Gastrocnemius medialis (tissue), 4 donors: ENCODE results near the gene AMBP. TPM values are rescaled to one million over a fixed set of nuclear protein-coding genes. Genes with fewer than 3 reads are reported as not detected.

Source experiments
- ATAC-seq, 2 donors: fragments of 150-250 bp; one replicate each; pipeline ENCODE4 v1.9.1; 2016
- DNase-seq, 2 donors: peaks; one replicate each; pipeline ENCODE4 v3.0.0-alpha.2; 2019
- H3K27ac ChIP-seq, 4 donors: fragments of 200-600 bp; sonication (generic); 1 replicate in 1 of 4; 2 replicates in 3 of 4; pipeline ENCODE4 v1.5.1; 2016 to 2018; ENCODE audit warnings: mild to moderate bottlenecking in 2 of 4, moderate library complexity in 1 of 4
- H3K27me3 ChIP-seq, 3 donors: fragments of 200-600 bp; sonication (generic) in 2 of 3; 1 replicate in 1 of 3; 2 replicates in 2 of 3; pipeline versions ENCODE4 v1.5.1 to v1.6.0; 2016 to 2019; ENCODE audit warnings: mild to moderate bottlenecking in 1 of 3, moderate library complexity in 1 of 3
- H3K36me3 ChIP-seq, 2 donors: fragments of 200-600 bp; sonication (generic) in 1 of 2; one replicate each; pipeline ENCODE4 v1.5.1; 2017 to 2018
- H3K4me1 ChIP-seq, 2 donors: fragments of 200-600 bp; sonication (generic) in 1 of 2; one replicate each; pipeline ENCODE4 v1.5.1; 2016 to 2017; ENCODE audit warnings: mild to moderate bottlenecking in 2 of 2
- H3K4me3 ChIP-seq, 4 donors: fragments of 200-600 bp; sonication (generic) in 3 of 4; 1 replicate in 1 of 4; 2 replicates in 3 of 4; pipeline ENCODE4 v1.5.1; 2016 to 2019; ENCODE audit warnings: mild to moderate bottlenecking in 2 of 4
- H3K9me3 ChIP-seq, 3 donors: fragments of 200-600 bp; sonication (generic) in 2 of 3; 1 replicate in 1 of 3; 2 replicates in 2 of 3; pipeline ENCODE4 v1.5.1; 2016 to 2019
- CTCF ChIP-seq, 5 experiments: fragments of 450-650 bp in 3 of 5; fragments of 200-600 bp in 2 of 5; sonication (generic) in 2 of 5; IDR thresholded peaks in 4 of 5; conservative IDR thresholded peaks in 1 of 5; 1 replicate in 4 of 5; 2 replicates in 1 of 5; pipeline ENCODE4 v1.5.1; 2016 to 2019; ENCODE audit warnings: antibody characterized with exemption in 5 of 5, mild to moderate bottlenecking in 3 of 5, moderate library complexity in 3 of 5
- POLR2A ChIP-seq, 2 donors: fragments of 450-650 bp; IDR thresholded peaks; one replicate each; pipeline ENCODE4 v1.6.1; 2017; ENCODE audit warnings: antibody characterized with exemption in 2 of 2, mild to moderate bottlenecking in 2 of 2, moderate library complexity in 2 of 2
- in situ Hi-C, 4 donors: fragments of 200-750 bp; cut with MboI; loops; one replicate each; pipeline versions ENCODE4 v1.15.0 to v1.8.0; 2017; ENCODE audit warnings: low sequenced_read_pairs in 4 of 4
- intact Hi-C: fragments of 100-400 bp; cut with DNase I; formaldehyde crosslinking; loops from one replicate; pipeline ENCODE4 v1.15.1; 2023; ENCODE audit warnings: low total_unique reads
- total RNA-seq, 4 donors: library from RNA; depleted of rRNA; stranded (reverse); fragments of >200 nt; gene quantifications; one replicate each; pipeline versions ENCODE4 v1.1.0 to v1.2.3, GENCODE V29; 2016

Gene AMBP
- total RNA-seq, 4 donors from 2014 or later, result 3.2 to 7.2 TPM; not detected in 2

GRCh38 chr9:114120192-114121014 is 42.3 kb upstream of the AMBP start:
- H3K27ac ChIP-seq, result no peak overlapping the region
- peaks cover 0 to 2% (median 0%) of the 10 kb centered on the region in 3 donors for H3K27me3 ChIP-seq
- no peaks in the 10 kb centered on the region for H3K36me3 ChIP-seq
- TF ChIP-seq POLR2A (IDR thresholded peaks at IDR 0.05) (no peak), CTCF (IDR thresholded peaks at IDR 0.05 in 4 of 5, conservative IDR thresholded peaks at IDR 0.05 in 1 of 5) (no peak)
- H3K9me3 ChIP-seq, result no peaks in the 10 kb centered on the region
- H3K4me3 ChIP-seq, result no peak overlapping the region
- ATAC-seq, result no peak
- intact Hi-C loops (no loop called here), in situ Hi-C loops (no loop called here)
- DNase-seq, result no peak
- no peaks in the 10 kb centered on the region for H3K4me1 ChIP-seq

GRCh38 chr9:114119242-114120191 is 41.4 kb upstream of the AMBP start:
- H3K4me1 ChIP-seq, result no peaks in the 10 kb centered on the region
- no peak for TF ChIP-seq CTCF (IDR thresholded peaks at IDR 0.05 in 4 of 5, conservative IDR thresholded peaks at IDR 0.05 in 1 of 5)
- no peak for TF ChIP-seq POLR2A (IDR thresholded peaks at IDR 0.05)
- ATAC-seq, result no peak
- no peaks in the 10 kb centered on the region for H3K36me3 ChIP-seq
- no peak overlapping the region for H3K4me3 ChIP-seq
- no peak overlapping the region for H3K27ac ChIP-seq
- no peaks in the 10 kb centered on the region for H3K9me3 ChIP-seq
- in situ Hi-C loops, result loop anchor here in 1 of 4 donors (10.0 kb wide), 1 partner anchor 165 kb away; no protein-coding TSS in a partner anchor
- peaks cover 0 to 2% (median 0%) of the 10 kb centered on the region in 3 donors for H3K27me3 ChIP-seq
- no peak for DNase-seq
- intact Hi-C loops, result no loop called here

GRCh38 chr9:114117996-114118830 is 40.1 kb upstream of the AMBP start:
- H3K4me3 ChIP-seq, result no peak overlapping the region
- intact Hi-C loops, result no loop called here
- in situ Hi-C loops, result loop anchor here in 1 of 4 donors (10.0 kb wide), 1 partner anchor 167 kb away; no protein-coding TSS in a partner anchor
- H3K4me1 ChIP-seq, result peaks cover 0 to 6% of the 10 kb centered on the region in 2 donors
- no peak for ATAC-seq
- peaks cover 0 to 2% (median 0%) of the 10 kb centered on the region in 3 donors for H3K27me3 ChIP-seq
- DNase-seq, result no peak
- H3K27ac ChIP-seq, result no peak overlapping the region
- TF ChIP-seq CTCF (IDR thresholded peaks at IDR 0.05 in 4 of 5, conservative IDR thresholded peaks at IDR 0.05 in 1 of 5), result no peak
- TF ChIP-seq POLR2A (IDR thresholded peaks at IDR 0.05), result no peak
- no peaks in the 10 kb centered on the region for H3K9me3 ChIP-seq
- no peaks in the 10 kb centered on the region for H3K36me3 ChIP-seq

- TF ChIP-seq CTCF (IDR thresholded peaks at IDR 0.05 in 4 of 5, conservative IDR thresholded peaks at IDR 0.05 in 1 of 5) (no peak), POLR2A (IDR thresholded peaks at IDR 0.05) (no peak)
- Histone ChIP-seq H3K36me3 (no peaks in the 10 kb centered on the region), H3K27me3 (peaks cover 0 to 2% (median 0%) of the 10 kb centered on the region in 3 donors), H3K9me3 (no peaks in the 10 kb centered on the region), H3K27ac (no peak overlapping the region), H3K4me3 (no peak overlapping the region), H3K4me1 (peaks cover 0 to 6% of the 10 kb centered on the region in 2 donors)
- in situ Hi-C loops, result loop anchor here in 1 of 4 donors (10.0 kb wide), 1 partner anchor 167 kb away; no protein-coding TSS in a partner anchor
- no peak for ATAC-seq
- no peak for DNase-seq
- intact Hi-C loops, result no loop called here
Observed at GRCh38 chr9:114117614-114117995, 39.5 kb upstream of the AMBP start.
